Measurements from ENCODE around the gene GJC2.

The GJC2 gene

GRCh38 chr1:228155596-228156514 lies 6.1 kb downstream of the GJC2 start:
- FAIRE-seq = no peak
- DNase-seq (ENCODE audit: insufficient read length) = no peak
- no peak for TF ChIP-seq POLR2A (IDR thresholded peaks at IDR 0.05; ENCODE audit: low read depth, low read length)
- TF ChIP-seq TAF1 (IDR thresholded peaks at IDR 0.05; ENCODE audit: borderline replicate concordance, low read depth, low read length) = no peak
- TF ChIP-seq POLR2AphosphoS5 (IDR thresholded peaks at IDR 0.05; ENCODE audit: low read depth, low read length) = no peak

GRCh38 chr1:228156515-228156881 lies 6.8 kb downstream of the GJC2 start:
- FAIRE-seq (no peak), DNase-seq (ENCODE audit: insufficient read length) (no peak)
- no peak for TF ChIP-seq POLR2A (IDR thresholded peaks at IDR 0.05; ENCODE audit: low read depth, low read length)
- TF ChIP-seq TAF1 (IDR thresholded peaks at IDR 0.05; ENCODE audit: borderline replicate concordance, low read depth, low read length) = no peak
- TF ChIP-seq POLR2AphosphoS5 (IDR thresholded peaks at IDR 0.05; ENCODE audit: low read depth, low read length) = no peak

- DNase-seq (ENCODE audit: insufficient read length) (no peak), FAIRE-seq (no peak)
- TF ChIP-seq POLR2AphosphoS5 (IDR thresholded peaks at IDR 0.05; ENCODE audit: low read depth, low read length) (no peak), POLR2A (IDR thresholded peaks at IDR 0.05; ENCODE audit: low read depth, low read length) (no peak), TAF1 (IDR thresholded peaks at IDR 0.05; ENCODE audit: borderline replicate concordance, low read depth, low read length) (no peak)
Observed at GRCh38 chr1:228156941-228157728, 7.4 kb downstream of the GJC2 start.

- TF ChIP-seq TAF1 (IDR thresholded peaks at IDR 0.05; ENCODE audit: borderline replicate concordance, low read depth, low read length) (no peak), POLR2AphosphoS5 (IDR thresholded peaks at IDR 0.05; ENCODE audit: low read depth, low read length) (no peak), POLR2A (IDR thresholded peaks at IDR 0.05; ENCODE audit: low read depth, low read length) (no peak)
- no peak for DNase-seq (ENCODE audit: insufficient read length)
- FAIRE-seq = no peak
Observed at GRCh38 chr1:228157729-228158126, 8.0 kb downstream of the GJC2 start.

- FAIRE-seq (no peak), DNase-seq (ENCODE audit: insufficient read length) (no peak)
- TF ChIP-seq POLR2AphosphoS5 (IDR thresholded peaks at IDR 0.05; ENCODE audit: low read depth, low read length) = no peak
- no peak for TF ChIP-seq TAF1 (IDR thresholded peaks at IDR 0.05; ENCODE audit: borderline replicate concordance, low read depth, low read length)
- no peak for TF ChIP-seq POLR2A (IDR thresholded peaks at IDR 0.05; ENCODE audit: low read depth, low read length)
Observed at GRCh38 chr1:228158151-228159007, 8.6 kb downstream of the GJC2 start.

- FAIRE-seq = no peak
- no peak for DNase-seq (ENCODE audit: insufficient read length)
- TF ChIP-seq TAF1 (IDR thresholded peaks at IDR 0.05; ENCODE audit: borderline replicate concordance, low read depth, low read length) (no peak), POLR2AphosphoS5 (IDR thresholded peaks at IDR 0.05; ENCODE audit: low read depth, low read length) (no peak), POLR2A (IDR thresholded peaks at IDR 0.05; ENCODE audit: low read depth, low read length) (no peak)
Observed at GRCh38 chr1:228159008-228159665, 9.4 kb downstream of the GJC2 start.

GRCh38 chr1:228160201-228160761 lies 10.6 kb downstream of the GJC2 start:
- DNase-seq (ENCODE audit: insufficient read length) (no peak), FAIRE-seq (no peak)
- no peak for TF ChIP-seq POLR2A (IDR thresholded peaks at IDR 0.05; ENCODE audit: low read depth, low read length)
- TF ChIP-seq POLR2AphosphoS5 (IDR thresholded peaks at IDR 0.05; ENCODE audit: low read depth, low read length) = no peak
- no peak for TF ChIP-seq TAF1 (IDR thresholded peaks at IDR 0.05; ENCODE audit: borderline replicate concordance, low read depth, low read length)

GRCh38 chr1:228161362-228161761 lies 11.6 kb downstream of the GJC2 start:
- no peak for DNase-seq (ENCODE audit: insufficient read length)

GRCh38 chr1:228161866-228162265 lies 12.1 kb downstream of the GJC2 start:
- FAIRE-seq (no peak), DNase-seq (ENCODE audit: insufficient read length) (no peak)
- TF ChIP-seq POLR2A (IDR thresholded peaks at IDR 0.05; ENCODE audit: low read depth, low read length) = no peak
- TF ChIP-seq TAF1 (IDR thresholded peaks at IDR 0.05; ENCODE audit: borderline replicate concordance, low read depth, low read length) = no peak
- TF ChIP-seq POLR2AphosphoS5 (IDR thresholded peaks at IDR 0.05; ENCODE audit: low read depth, low read length) = no peak

More at GRCh38 chr1:228161362-228161761, 11.6 kb downstream of the GJC2 start:
- FAIRE-seq = no peak
- no peak for TF ChIP-seq POLR2AphosphoS5 (IDR thresholded peaks at IDR 0.05; ENCODE audit: low read depth, low read length)
- TF ChIP-seq TAF1 (IDR thresholded peaks at IDR 0.05; ENCODE audit: borderline replicate concordance, low read depth, low read length) = no peak
- TF ChIP-seq POLR2A (IDR thresholded peaks at IDR 0.05; ENCODE audit: low read depth, low read length) = no peak

- TF ChIP-seq TAF1 (IDR thresholded peaks at IDR 0.05; ENCODE audit: borderline replicate concordance, low read depth, low read length) (no peak), POLR2A (IDR thresholded peaks at IDR 0.05; ENCODE audit: low read depth, low read length) (no peak), POLR2AphosphoS5 (IDR thresholded peaks at IDR 0.05; ENCODE audit: low read depth, low read length) (no peak)
- no peak for FAIRE-seq
Observed at GRCh38 chr1:228162286-228163006, 12.7 kb downstream of the GJC2 start.

More at GRCh38 chr1:228162286-228163006, 12.7 kb downstream of the GJC2 start:
- DNase-seq (ENCODE audit: insufficient read length) = no peak
